Stimulated activated CD4-positive, alpha-beta T cell treated with anti-CD3 and anti-CD28 coated beads, Interleukin-15, amount 100 ng/mL, for 1 hour (primary cell): ENCODE results near the gene TPSAB1.
"Not testable (repeated sequence)": the region's sequence is repeated elsewhere in the genome, so short reads cannot be mapped to it uniquely, and the experiment has no call there.

Experiments
- DNase-seq, 2 donors: peaks; one replicate each; pipeline ENCODE4 v3.0.0-alpha.2; 2020; ENCODE audit warnings: low read depth in 1 of 2, low spot score in 1 of 2

TPSAB1 gene

DNA sequence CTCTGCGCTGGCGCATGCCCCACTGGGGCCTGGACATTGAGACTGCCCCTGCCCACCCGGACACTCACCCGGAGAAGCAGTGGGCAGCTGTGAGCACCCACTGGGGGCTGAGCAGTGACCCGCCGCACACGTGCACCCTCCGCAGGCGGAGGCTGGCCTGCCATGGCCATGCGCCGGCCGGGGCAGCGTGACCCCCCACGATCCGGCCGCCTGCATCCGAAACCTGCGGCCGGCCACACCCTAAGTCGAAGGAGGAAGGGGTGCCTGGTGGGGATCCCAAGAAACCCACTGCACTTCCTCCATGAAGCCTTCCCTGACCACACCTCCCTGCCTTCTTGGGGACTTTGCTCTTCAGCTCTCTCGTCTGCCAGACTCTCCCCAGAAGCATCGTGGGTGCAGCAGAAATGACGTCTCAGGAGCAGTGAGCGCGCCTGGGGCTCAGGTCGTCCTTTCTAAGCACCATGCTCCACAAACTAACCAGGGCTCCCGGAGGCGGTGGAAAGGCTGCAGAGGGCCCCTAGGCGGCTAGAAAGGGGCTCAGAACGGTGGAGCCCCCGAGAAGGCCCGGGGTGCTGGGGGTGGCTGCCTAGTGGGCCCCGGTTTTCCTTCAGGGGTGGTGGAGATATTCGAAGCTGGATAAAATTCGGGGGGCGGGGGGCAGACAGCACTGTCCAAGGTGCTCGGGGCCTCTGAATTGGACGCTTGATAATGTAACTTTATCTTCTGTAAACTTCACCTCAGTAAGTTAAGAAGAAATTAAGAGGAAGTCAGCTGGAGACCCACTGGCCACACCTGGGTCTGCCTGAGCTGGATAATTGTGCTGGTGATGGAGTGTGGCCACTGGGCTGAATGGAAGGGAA is 16.9 kb upstream of the TPSAB1 start:
- DNase-seq, result no peak

- no peak for DNase-seq
Measured at GRCh38 chr16:1224558-1224957, 15.9 kb upstream of the TPSAB1 start.

- no peak for DNase-seq
Measured at GRCh38 chr16:1225051-1225451, 15.5 kb upstream of the TPSAB1 start, which contains the start of gene TPSG1. TPSG1 (minus strand) TSS chr16:1225268; CDS start chr16:1225252, 16 bp downstream.

GRCh38 chr16:1225728-1226311 is 14.7 kb upstream of the TPSAB1 start:
- not testable (repeated sequence) for DNase-seq

GRCh38 chr16:1226692-1227091 is 13.8 kb upstream of the TPSAB1 start:
- not testable (repeated sequence) for DNase-seq

DNA sequence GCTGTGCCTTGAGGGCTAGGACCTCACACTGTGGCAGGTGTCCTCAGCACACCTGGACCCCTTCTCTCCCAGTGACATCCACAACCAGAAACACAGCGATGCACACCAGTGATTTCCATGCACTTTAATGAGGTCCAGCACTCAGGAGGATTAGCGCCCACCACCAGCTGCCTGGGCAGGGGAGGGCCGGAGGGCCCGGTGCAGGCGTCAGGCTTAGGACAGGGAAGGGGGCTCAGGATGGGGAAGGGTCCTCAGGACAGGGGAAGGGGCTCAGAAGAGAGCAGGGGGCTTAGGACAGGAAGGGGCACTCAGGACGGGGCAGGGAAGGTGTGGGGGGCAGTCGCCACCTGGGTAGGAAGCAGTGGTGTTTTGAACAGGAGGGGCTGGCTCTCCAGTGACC is 12.3 kb upstream of the TPSAB1 start:
- DNase-seq, result not testable (repeated sequence)

DNA sequence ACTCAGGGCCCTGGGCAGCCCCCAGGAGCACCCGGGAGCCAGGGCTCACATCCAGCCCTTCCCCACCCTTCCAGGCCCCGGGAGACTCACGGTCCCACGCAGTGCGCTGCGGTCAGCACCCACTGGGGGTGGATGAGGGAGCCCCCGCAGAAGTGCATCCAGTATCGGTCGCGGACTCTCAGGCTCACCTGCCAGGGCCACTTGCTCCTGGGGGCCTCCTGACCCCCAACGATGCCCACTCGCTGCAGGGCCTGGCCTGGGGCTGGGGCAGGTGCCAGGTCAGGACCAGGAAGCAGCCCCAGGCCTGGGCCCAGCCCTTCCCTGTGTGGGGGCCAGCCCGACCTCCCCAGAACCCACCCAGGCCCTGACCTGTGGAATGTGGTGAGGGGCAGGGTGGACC is 11.0 kb upstream of the TPSAB1 start:
- not testable (repeated sequence) for DNase-seq

DNA sequence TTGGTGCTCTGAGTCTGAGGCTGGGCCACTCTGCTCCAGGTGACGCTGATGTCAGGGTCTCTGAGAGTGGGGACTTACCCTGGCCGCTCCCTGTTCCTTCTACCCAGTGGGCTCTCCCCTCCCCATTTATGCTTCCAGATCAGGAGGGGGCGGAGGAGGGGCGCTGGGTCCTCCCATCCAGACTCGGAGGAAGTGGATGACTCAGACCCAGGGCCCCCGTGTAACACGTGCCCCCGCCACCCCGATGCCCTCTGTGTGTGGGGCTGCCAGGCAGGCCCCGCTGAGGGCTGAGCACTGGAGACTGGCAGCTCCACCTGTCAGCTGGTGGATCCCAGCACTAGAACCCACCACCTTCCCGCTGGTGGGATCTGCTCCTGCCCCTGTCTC is 10.4 kb upstream of the TPSAB1 start, which contains the start of gene TPSB2:
TPSB2 (minus strand) TSS at position 101 of the 387 bp plus-strand sequence. CDS start 233 bp downstream, outside the sequence.
- DNase-seq, result not testable (repeated sequence)

DNA sequence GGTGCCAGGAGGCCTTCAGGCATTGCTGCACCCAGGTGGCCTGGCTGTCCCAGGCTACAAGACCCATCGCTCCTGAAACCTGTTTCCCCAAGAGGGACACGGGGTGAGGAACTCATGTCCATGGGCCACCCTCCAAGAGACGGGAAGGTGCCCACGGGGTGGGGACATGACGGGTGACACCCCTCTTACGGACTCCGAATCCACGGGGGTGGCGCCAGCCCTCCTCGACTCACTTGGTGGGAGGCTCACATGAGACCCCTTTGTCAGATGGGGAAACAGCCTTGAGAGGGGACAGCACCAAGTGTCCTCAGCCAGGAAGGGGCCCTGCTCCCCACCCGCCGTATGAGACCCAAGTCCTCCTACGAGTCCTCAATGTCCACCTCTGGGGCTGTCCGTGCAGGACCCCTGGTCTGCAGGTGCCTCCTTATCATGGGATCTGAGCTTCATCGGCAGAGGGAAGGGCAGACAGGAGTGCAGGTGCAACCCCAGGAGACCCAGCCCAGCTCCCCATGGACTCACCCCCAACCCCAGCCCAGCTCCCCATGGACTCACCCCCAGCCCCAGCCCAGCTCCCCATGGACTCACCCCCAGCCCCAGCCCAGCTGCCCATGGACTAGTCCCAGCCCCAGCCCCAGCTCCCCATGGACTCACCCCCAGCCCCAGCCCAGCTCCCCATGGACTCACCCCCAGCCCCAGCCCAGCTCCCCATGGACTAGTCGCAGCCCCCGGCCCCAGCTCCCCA is 9.9 kb upstream of the TPSAB1 start:
- not testable (repeated sequence) for DNase-seq

GRCh38 chr16:1231301-1231700 is 9.2 kb upstream of the TPSAB1 start:
- DNase-seq, result not testable (repeated sequence)

GRCh38 chr16:1232049-1232748 is 8.3 kb upstream of the TPSAB1 start:
- DNase-seq, result not testable (repeated sequence)

- DNase-seq, result not testable (repeated sequence)
Measured at GRCh38 chr16:1236659-1237058, 3.8 kb upstream of the TPSAB1 start.

DNA sequence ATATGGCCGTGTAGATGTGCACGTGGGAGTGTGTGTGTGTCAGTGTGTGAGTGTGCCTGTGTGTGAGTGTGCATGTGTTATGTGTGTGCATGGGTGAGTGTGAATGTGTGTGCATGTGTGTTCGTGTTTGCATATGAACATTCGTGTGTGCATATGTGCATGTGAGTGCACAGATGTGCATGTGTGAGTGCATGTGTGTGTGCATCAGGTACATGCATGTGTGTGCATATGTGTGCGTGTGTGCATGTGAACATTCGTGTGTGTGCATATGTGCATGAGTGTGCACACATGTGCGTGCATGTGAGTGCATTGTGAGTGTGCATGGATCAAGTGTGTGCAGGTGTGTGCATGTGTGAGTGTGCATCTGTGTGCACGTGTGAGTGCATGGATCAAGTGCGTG is 2.5 kb upstream of the TPSAB1 start:
- no peak for DNase-seq

DNA sequence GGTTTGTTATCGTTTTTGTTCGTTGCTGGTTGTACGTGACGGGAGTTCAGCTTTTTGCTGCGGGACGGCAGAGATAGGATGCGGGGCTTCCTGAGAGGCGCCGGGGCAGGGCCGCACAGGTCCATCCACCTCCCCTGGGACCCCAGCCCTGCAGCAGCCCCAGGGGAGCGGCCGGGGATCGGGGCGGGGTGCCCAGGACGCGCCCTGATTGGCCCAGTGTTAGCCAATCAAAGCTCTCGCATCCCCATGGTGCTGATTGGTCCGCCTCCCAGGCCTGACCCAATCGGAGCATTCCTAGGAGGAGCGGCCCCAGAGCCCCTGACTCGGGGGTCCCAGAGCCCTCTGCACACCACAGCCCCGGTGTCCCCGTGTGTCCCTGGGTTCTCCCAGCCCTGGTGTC is 1.6 kb upstream of the TPSAB1 start:
- not testable (repeated sequence) for DNase-seq

- DNase-seq, result not testable (repeated sequence)
Measured at GRCh38 chr16:1239575-1239974, 930 bp upstream of the TPSAB1 start.

DNA sequence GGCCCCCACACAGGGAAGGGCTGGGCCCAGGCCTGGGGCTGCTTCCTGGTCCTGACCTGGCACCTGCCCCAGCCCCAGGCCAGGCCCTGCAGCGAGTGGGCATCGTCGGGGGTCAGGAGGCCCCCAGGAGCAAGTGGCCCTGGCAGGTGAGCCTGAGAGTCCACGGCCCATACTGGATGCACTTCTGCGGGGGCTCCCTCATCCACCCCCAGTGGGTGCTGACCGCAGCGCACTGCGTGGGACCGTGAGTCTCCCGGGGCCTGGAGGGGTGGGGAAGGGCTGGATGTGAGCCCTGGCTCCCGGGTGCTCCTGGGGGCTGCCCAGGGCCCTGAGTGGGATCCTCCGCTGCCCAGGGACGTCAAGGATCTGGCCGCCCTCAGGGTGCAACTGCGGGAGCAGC is 576 bp downstream of the TPSAB1 start:
- not testable (repeated sequence) for DNase-seq

DNA sequence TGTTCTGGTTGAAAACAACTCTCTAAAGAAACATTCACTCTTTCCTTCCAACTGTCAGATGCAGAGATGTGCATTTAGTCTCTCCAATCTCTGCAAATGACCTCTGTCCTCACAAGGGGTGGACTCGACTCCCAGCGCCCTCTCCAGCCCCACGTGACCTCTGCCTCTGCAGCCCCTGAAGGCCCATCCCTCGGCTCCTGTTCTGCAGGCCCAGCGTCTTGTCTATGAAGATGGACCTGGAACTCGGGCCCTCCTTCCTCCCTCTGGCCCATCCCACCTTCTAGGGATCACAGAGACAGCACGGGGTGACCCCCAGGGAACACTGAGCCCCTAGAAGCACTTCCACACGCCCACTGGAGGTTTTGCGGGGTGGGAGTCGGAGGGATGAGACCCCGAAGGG is 2.9 kb downstream of the TPSAB1 start:
- DNase-seq, result not testable (repeated sequence)

- DNase-seq, result not testable (repeated sequence)
Measured at GRCh38 chr16:1243907-1244850, 3.7 kb downstream of the TPSAB1 start.

- no peak for DNase-seq
Measured at GRCh38 chr16:1244881-1245280, 4.4 kb downstream of the TPSAB1 start.
